GM21528 (cell line): ENCODE results near the gene CFAP73.

Source experiments
- ATAC-seq: cut with Tn5 transposase; IDR thresholded peaks from one replicate; pipeline ENCODE4 v1.9.1; 2021; ENCODE audit warnings: mild to moderate bottlenecking, moderate library complexity; ENCODE audit not compliant: unreplicated experiment, low FRiP score

Gene CFAP73

GRCh38 chr12:113119980-113120669 lies 29.4 kb upstream of the CFAP73 start:
- ATAC-seq: no peak

DNA sequence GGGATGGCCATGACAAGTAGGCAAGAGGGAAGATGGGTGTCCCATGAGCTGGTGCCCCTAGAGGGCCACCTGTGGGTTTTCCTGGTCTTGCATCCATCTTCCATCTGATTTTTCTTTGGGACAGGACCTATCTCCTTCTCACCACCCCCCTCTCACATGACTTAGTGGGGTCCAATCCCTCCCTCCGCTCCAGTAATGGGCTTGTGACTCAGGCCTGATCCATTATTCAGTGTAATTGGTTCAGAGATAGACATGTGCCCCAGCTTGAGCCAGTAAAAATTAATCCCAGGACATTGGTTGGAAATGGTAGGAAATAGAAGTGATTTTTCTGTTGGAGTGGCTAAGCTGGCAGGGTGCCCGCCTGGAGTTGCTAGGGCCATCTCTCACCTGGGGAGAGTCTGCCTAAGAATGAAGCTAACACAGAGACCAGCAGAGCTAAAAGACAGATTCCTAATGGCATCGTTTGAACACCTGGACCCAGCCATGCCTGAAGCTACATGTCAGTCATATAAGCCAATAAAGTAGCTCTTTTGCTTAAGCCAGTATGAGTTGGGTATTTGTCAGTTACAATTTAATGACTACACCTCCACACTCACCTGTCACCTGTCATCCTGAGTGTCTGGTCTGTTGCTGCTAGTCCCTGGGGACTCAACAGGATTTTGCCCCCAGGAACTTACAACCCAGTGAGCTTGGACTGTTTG lies 28.7 kb upstream of the CFAP73 start:
- no peak for ATAC-seq

DNA sequence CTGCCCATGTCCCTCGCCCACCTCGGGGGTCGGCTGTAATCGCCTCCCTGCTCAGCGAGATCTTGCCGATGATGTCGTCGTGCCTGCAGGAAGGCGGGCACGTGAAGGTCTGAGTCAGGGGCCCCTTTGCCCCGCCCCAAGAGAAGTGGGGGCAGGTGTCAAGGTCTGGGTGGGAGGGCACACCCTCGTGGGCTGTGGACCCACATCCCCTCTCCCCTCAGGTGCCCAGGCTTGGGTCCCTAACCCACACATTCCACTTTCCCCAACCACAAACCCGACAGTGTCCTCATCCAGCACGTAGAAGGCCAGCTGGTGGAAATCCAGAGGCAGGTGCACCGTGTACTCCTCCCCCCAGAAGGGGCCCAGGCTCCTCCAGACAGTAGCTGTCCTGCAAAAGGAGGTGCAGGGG lies 21.7 kb upstream of the CFAP73 start:
- ATAC-seq: no peak

DNA sequence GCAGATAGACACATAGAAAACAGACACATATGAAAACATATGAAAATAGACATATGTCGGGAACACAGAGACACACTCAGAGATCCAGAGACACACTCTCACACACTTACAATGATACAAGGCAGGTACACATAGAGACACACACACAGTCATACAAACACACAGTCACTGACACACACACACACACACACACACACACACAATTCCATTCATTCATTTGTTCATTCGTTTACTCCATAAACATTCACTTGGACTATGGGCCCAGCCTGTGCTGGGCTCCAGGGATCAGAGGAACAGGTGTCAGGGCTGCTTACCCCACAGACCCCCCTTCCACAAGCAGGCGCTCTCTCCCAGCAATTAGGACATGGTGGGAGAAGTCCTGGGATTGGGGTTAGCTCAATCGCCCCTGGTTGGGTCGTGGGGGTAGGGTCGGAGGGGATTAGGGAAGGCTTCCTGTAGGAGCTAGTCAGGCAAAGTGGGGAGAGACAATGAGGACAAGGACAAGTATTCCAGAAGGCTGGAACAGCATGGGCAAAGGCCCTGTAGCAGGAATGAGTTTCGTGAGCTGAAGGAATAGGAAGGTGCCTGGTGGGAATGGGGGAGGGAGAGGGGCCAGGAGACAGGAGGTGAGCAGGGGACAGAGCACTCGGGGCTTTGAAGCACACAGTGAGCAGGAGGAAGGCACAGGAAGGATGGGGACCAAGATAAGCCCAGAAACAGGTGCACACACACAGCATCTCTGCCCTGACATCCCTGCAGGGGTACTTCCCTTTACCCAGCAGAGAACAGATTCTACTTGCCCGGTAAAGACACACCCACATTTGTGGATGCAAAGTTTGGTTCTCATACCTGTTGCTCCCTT lies 20.5 kb upstream of the CFAP73 start:
- ATAC-seq: no peak

- no peak for ATAC-seq
These were observed 19.7 kb upstream of the CFAP73 start for GRCh38 chr12:113129664-113130456.

DNA sequence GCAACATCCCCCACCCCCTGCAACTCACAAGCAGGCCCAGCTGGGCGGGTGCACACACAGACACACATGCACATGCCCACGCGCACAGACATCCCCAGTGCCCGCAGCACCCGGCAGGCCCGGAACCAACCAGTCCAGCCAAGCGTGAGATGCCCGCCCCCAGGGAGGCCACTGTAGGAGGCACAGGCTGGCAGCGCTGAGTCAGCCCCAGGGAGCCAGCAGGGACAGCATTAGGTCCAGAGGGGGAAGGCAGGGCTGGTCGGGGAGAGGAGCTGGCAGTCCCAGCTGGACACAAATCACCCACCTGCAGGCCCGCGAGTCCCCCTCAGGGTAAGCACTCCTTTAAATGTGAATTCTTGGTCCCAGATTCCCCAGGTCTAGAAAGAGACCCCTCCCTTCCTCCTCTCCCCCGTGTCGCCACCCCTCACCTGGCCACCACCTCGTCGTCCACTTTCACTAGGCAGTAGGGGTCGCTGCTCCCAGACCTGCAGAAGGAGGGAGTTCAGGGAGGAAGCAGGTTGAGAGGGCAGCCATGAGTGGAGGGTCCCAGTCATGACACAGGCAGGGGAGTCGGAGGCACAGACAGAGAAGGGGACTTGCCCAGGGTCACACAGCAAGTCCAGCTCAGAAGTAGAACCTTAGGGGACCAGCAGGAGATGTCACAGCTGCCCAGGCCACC lies 18.9 kb upstream of the CFAP73 start:
- no peak for ATAC-seq

GRCh38 chr12:113131556-113131955 lies 18.0 kb upstream of the CFAP73 start:
- no peak for ATAC-seq

- ATAC-seq: no peak
These were observed 16.5 kb upstream of the CFAP73 start for GRCh38 chr12:113133036-113133435.

- ATAC-seq: no peak
These were observed 15.9 kb upstream of the CFAP73 start for GRCh38 chr12:113133666-113134065.

DNA sequence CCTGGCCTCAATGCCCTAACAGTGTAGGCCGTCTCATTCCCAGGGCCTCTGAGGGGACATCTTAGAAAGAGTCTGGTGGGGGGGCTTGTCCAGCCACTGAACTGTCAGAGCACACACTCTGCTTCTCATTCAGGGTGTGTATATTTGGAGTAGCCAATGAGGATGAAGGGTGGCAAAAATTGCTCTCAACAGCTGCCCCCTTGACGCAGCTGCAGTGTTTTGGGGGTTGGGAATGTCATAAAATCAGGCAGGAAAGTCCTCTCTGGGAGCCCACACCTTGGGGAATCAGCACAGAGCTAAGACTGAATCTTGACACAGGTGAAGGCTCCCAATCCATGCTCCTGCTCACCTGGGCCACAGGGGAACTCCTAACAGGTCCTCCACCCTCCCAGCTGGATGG lies 15.5 kb upstream of the CFAP73 start:
- no peak for ATAC-seq

GRCh38 chr12:113134521-113134951 lies 15.0 kb upstream of the CFAP73 start:
- no peak for ATAC-seq

GRCh38 chr12:113135178-113136127 lies 14.1 kb upstream of the CFAP73 start, which contains the start of gene RASAL1:
TSS of gene RASAL1 (minus strand) at chr12:113135761. CDS start at chr12:113135462, 299 bp downstream.
- no peak for ATAC-seq

DNA sequence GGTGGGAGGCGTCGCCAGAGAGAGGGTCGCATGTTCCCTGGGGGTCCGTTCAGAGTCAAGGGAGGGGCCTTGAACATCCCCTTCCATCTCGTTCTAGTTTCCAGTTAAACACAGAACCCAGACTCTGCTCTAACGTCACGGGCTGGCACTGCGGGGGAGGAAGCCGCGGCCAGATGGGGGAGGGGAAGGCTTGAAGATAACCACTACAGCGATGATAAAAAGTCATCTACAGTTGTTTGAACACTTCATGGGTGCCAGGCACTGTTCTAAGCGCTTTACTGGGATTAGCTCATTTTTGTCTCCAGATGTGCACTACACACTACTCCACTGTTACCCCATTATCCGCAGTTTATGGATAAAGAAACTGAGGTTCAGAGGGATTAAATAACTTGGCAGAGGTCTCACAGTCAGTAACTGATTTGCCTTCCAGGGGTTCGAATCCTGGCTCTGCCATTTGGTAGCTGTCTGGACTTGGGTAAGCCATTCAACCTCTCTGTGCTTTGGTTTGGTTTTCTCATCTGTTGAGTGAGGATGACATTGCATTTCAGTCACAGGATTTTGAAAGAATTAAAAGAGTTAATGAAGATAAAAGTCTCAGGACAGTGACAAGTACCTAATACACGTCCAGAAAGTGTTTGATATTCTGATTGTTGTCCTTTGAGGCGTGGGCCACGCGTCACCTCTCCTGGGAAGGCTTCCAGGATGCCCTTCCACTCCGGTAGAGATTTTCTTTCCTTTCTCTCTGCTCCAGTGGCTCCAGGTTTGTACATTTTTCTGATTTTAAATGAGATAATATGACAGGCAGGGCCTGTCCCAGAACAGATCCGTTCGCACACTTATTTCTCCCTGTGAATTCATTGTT lies 13.2 kb upstream of the CFAP73 start:
- no peak for ATAC-seq

- ATAC-seq: no peak
These were observed 12.5 kb upstream of the CFAP73 start for GRCh38 chr12:113136990-113137511.

GRCh38 chr12:113137861-113138783 lies 11.4 kb upstream of the CFAP73 start:
- ATAC-seq: no peak

GRCh38 chr12:113138826-113139225 lies 10.7 kb upstream of the CFAP73 start:
- no peak for ATAC-seq
